Trophoblast cell (in vitro differentiated cells and primary cell): ENCODE measurements around the gene HS6ST2. TPM values are rescaled to one million over a fixed set of nuclear protein-coding genes. Genes with fewer than 3 reads are reported as not detected.

Source experiments
- DNase-seq, 2 donors: peaks; one replicate each; pipeline ENCODE4 v3.0.0-alpha.2; 2016
- H2AFZ ChIP-seq: 2 replicates; pipeline ENCODE4 v1.6.1; 2013; ENCODE audit warnings: low read length, moderate library complexity, mild to moderate bottlenecking; ENCODE audit not compliant: insufficient read depth, poor library complexity
- H2AK5ac ChIP-seq: 2 replicates; pipeline ENCODE4 v1.6.1; 2013; ENCODE audit warnings: mild to moderate bottlenecking, low read length
- H2BK120ac ChIP-seq: 2 replicates; pipeline ENCODE4 v1.6.1; 2013; ENCODE audit warnings: low read length, mild to moderate bottlenecking, moderate library complexity; ENCODE audit not compliant: insufficient read depth, poor library complexity
- H2BK12ac ChIP-seq: 2 replicates; pipeline ENCODE4 v1.6.1; 2013; ENCODE audit warnings: mild to moderate bottlenecking, low read length, moderate library complexity
- H2BK5ac ChIP-seq: 2 replicates; pipeline ENCODE4 v1.6.1; 2013; ENCODE audit warnings: low read length, low read depth, moderate library complexity, mild to moderate bottlenecking; ENCODE audit not compliant: poor library complexity
- H3K14ac ChIP-seq: 2 replicates; pipeline ENCODE4 v1.6.1; 2013; ENCODE audit warnings: mild to moderate bottlenecking, low read length
- H3K18ac ChIP-seq: 2 replicates; pipeline ENCODE4 v1.6.1; 2013; ENCODE audit warnings: mild to moderate bottlenecking, low read length
- H3K23ac ChIP-seq: 2 replicates; pipeline ENCODE4 v1.6.1; 2013; ENCODE audit warnings: low read length
- H3K27ac ChIP-seq: 2 replicates; pipeline ENCODE4 v1.5.1; 2013; ENCODE audit warnings: low read depth, mild to moderate bottlenecking, inconsistent platforms, low read length, moderate library complexity
- H3K27me3 ChIP-seq: 2 replicates; pipeline ENCODE4 v1.6.1; 2013; ENCODE audit warnings: inconsistent platforms, mild to moderate bottlenecking, low read length, moderate library complexity; ENCODE audit not compliant: insufficient read depth
- H3K36me3 ChIP-seq, 2 experiments: 1 replicate in 1 of 2; 2 replicates in 1 of 2; pipeline ENCODE4 v1.6.1; 2013; ENCODE audit warnings: low read length in 2 of 2, mild to moderate bottlenecking in 2 of 2, moderate library complexity in 1 of 2; ENCODE audit not compliant: insufficient read depth in 2 of 2, control insufficient read depth in 1 of 2
- H3K4ac ChIP-seq: 2 replicates; pipeline ENCODE4 v1.6.1; 2013; ENCODE audit warnings: low read depth, mild to moderate bottlenecking, low read length, moderate library complexity
- H3K4me1 ChIP-seq, 2 experiments: 1 replicate in 1 of 2; 2 replicates in 1 of 2; pipeline ENCODE4 v1.6.1; 2013; ENCODE audit warnings: low read length in 2 of 2, mild to moderate bottlenecking in 2 of 2, moderate library complexity in 1 of 2; ENCODE audit not compliant: insufficient read depth in 2 of 2, control insufficient read depth in 1 of 2
- H3K4me2 ChIP-seq: 2 replicates; pipeline ENCODE4 v1.6.1; 2013; ENCODE audit warnings: inconsistent platforms, mild to moderate bottlenecking, low read length, moderate library complexity
- H3K4me3 ChIP-seq: 2 replicates; pipeline ENCODE4 v1.5.1; 2013; ENCODE audit warnings: mild to moderate bottlenecking, low read depth, low read length, inconsistent platforms
- H3K79me1 ChIP-seq: one replicate; pipeline ENCODE4 v1.6.1; 2013; ENCODE audit warnings: low read length
- H3K79me2 ChIP-seq: 2 replicates; pipeline ENCODE4 v1.6.1; 2013; ENCODE audit warnings: low read length, mild to moderate bottlenecking; ENCODE audit not compliant: control insufficient read depth, insufficient read depth, poor library complexity
- H3K9ac ChIP-seq: 2 replicates; pipeline ENCODE4 v1.6.1; 2013; ENCODE audit warnings: mild to moderate bottlenecking, low read length
- H3K9me3 ChIP-seq: 2 replicates; pipeline ENCODE4 v1.6.1; 2013; ENCODE audit warnings: low read depth, mild to moderate bottlenecking, control low read depth, inconsistent platforms, low read length; ENCODE audit not compliant: insufficient read depth
- H4K12ac ChIP-seq: 2 replicates; pipeline ENCODE4 v1.6.1; 2013; ENCODE audit warnings: low read depth, mild to moderate bottlenecking, low read length, moderate library complexity
- H4K8ac ChIP-seq: 2 replicates; pipeline ENCODE4 v1.6.1; 2013; ENCODE audit warnings: low read depth, mild to moderate bottlenecking, low read length, moderate library complexity
- H4K91ac ChIP-seq: one replicate; pipeline ENCODE4 v1.6.1; 2013; ENCODE audit warnings: low read depth, mild to moderate bottlenecking, low read length, moderate library complexity
- WGBS: extraction: QIAGEN DNeasy Blood & Tissue Kit; methylation state at CpG from one replicate; pipeline ENCODE4 v1.1.7; 2013; ENCODE audit warnings: missing lambda C conversion rate; ENCODE audit not compliant: insufficient read length, insufficient coverage; ENCODE audit errors: extremely low coverage; 5-methylcytosine and 5-hydroxymethylcytosine counted together
- polyA plus RNA-seq: library from polyadenylated mRNA; stranded (reverse); fragments of 200-250 nt; gene quantifications from 2 replicates; pipeline ENCODE4 v1.2.3, GENCODE V29; 2013

The HS6ST2 gene
- 1.1 TPM in 2 replicates for polyA plus RNA-seq

GRCh38 chrX:132958091-132958703 is at the start of gene HS6ST2:
Gene HS6ST2, minus strand, starts transcription at chrX:132958629.
- peak within 1 kb of the TSS; percentile 89 for H3K4me2 ChIP-seq
- peak in 1 of 2 donors; percentile 19 for DNase-seq
- H3K9ac ChIP-seq: no peak within 1 kb of the TSS
- H4K8ac ChIP-seq: no peak within 1 kb of the TSS
- H4K91ac ChIP-seq: no peak within 1 kb of the TSS
- H3K4me3 ChIP-seq: peak within 1 kb of the TSS; percentile 49
- no peak within 1 kb of the TSS for H4K12ac ChIP-seq
- no peaks in the 10 kb centered on the region for H3K79me2 ChIP-seq
- no peak within 1 kb of the TSS for H2BK120ac ChIP-seq
- H3K9me3 ChIP-seq: no peaks in the 10 kb centered on the region
- H2AFZ ChIP-seq: peak within 1 kb of the TSS; percentile 14
- no peak within 1 kb of the TSS for H3K14ac ChIP-seq
- H3K27ac ChIP-seq: no peak within 1 kb of the TSS
- no peaks in the 10 kb centered on the region for H3K79me1 ChIP-seq
- H3K4ac ChIP-seq: no peak within 1 kb of the TSS
- H3K4me1 ChIP-seq: peaks cover 10 to 35% of the 10 kb centered on the region in 2 experiments
- H3K36me3 ChIP-seq: no peaks in the 10 kb centered on the region
- no peak within 1 kb of the TSS for H2BK5ac ChIP-seq
- H3K23ac ChIP-seq: no peak within 1 kb of the TSS
- H3K18ac ChIP-seq: no peak within 1 kb of the TSS
- WGBS: no CpG with 5 or more reads among the region's 63 CpGs
- H2BK12ac ChIP-seq: no peak within 1 kb of the TSS
- H2AK5ac ChIP-seq: no peak within 1 kb of the TSS
- H3K27me3 ChIP-seq: peaks cover 27% of the 10 kb centered on the region

- no peak overlapping the region for H3K9ac ChIP-seq
- H3K36me3 ChIP-seq: no peaks in the 10 kb centered on the region
- H2AK5ac ChIP-seq: no peak overlapping the region
- H3K18ac ChIP-seq: no peak overlapping the region
- no peak overlapping the region for H3K4ac ChIP-seq
- no peak for DNase-seq
- H3K23ac ChIP-seq: no peak overlapping the region
- H3K79me1 ChIP-seq: no peaks in the 10 kb centered on the region
- no peak overlapping the region for H3K4me2 ChIP-seq
- H3K9me3 ChIP-seq: no peaks in the 10 kb centered on the region
- no peak overlapping the region for H2BK5ac ChIP-seq
- H4K91ac ChIP-seq: no peak overlapping the region
- no peak overlapping the region for H2BK120ac ChIP-seq
- no peaks in the 10 kb centered on the region for H3K79me2 ChIP-seq
- H2AFZ ChIP-seq: no peak overlapping the region
- no peak overlapping the region for H3K14ac ChIP-seq
- no peaks in the 10 kb centered on the region for H3K27me3 ChIP-seq
- no peak overlapping the region for H3K27ac ChIP-seq
- H2BK12ac ChIP-seq: no peak overlapping the region
- no CpG with 5 or more reads among the region's 3 CpGs for WGBS
- H3K4me3 ChIP-seq: no peak overlapping the region
- no peaks in the 10 kb centered on the region for H3K4me1 ChIP-seq
- no peak overlapping the region for H4K8ac ChIP-seq
- H4K12ac ChIP-seq: no peak overlapping the region
These were observed 49.0 kb upstream of the HS6ST2 start for GRCh38 chrX:133007458-133007857.

- no peak overlapping the region for H3K9ac ChIP-seq
- no peaks in the 10 kb centered on the region for H3K4me1 ChIP-seq
- no peaks in the 10 kb centered on the region for H3K27me3 ChIP-seq
- WGBS: no CpG with 5 or more reads among the region's 1 CpG
- no peak overlapping the region for H3K14ac ChIP-seq
- H3K4ac ChIP-seq: no peak overlapping the region
- H3K4me3 ChIP-seq: no peak overlapping the region
- H2AFZ ChIP-seq: no peak overlapping the region
- no peak overlapping the region for H4K8ac ChIP-seq
- no peak overlapping the region for H2BK120ac ChIP-seq
- H2BK5ac ChIP-seq: no peak overlapping the region
- H3K4me2 ChIP-seq: no peak overlapping the region
- no peak overlapping the region for H3K23ac ChIP-seq
- no peak overlapping the region for H3K27ac ChIP-seq
- H3K18ac ChIP-seq: no peak overlapping the region
- H2AK5ac ChIP-seq: no peak overlapping the region
- no peaks in the 10 kb centered on the region for H3K79me2 ChIP-seq
- no peak overlapping the region for H2BK12ac ChIP-seq
- DNase-seq: peak; percentile 57 to 82
- H3K36me3 ChIP-seq: no peaks in the 10 kb centered on the region
- no peaks in the 10 kb centered on the region for H3K9me3 ChIP-seq
- no peaks in the 10 kb centered on the region for H3K79me1 ChIP-seq
- no peak overlapping the region for H4K91ac ChIP-seq
- H4K12ac ChIP-seq: no peak overlapping the region
These were observed 47.2 kb upstream of the HS6ST2 start for GRCh38 chrX:133005616-133006015.

- DNase-seq: peak; percentile 37 to 71
- no peak overlapping the region for H3K27ac ChIP-seq
- H3K36me3 ChIP-seq: no peaks in the 10 kb centered on the region
- no peak overlapping the region for H2AK5ac ChIP-seq
- no peak overlapping the region for H3K4me2 ChIP-seq
- H3K79me2 ChIP-seq: no peaks in the 10 kb centered on the region
- H3K14ac ChIP-seq: no peak overlapping the region
- no peaks in the 10 kb centered on the region for H3K27me3 ChIP-seq
- H3K4me3 ChIP-seq: no peak overlapping the region
- H4K91ac ChIP-seq: no peak overlapping the region
- H2AFZ ChIP-seq: no peak overlapping the region
- H3K23ac ChIP-seq: no peak overlapping the region
- no peak overlapping the region for H3K4ac ChIP-seq
- no peaks in the 10 kb centered on the region for H3K4me1 ChIP-seq
- no peak overlapping the region for H3K18ac ChIP-seq
- no peak overlapping the region for H4K8ac ChIP-seq
- no peak overlapping the region for H2BK120ac ChIP-seq
- H3K9ac ChIP-seq: no peak overlapping the region
- no peak overlapping the region for H4K12ac ChIP-seq
- H2BK12ac ChIP-seq: no peak overlapping the region
- H3K9me3 ChIP-seq: no peaks in the 10 kb centered on the region
- H2BK5ac ChIP-seq: no peak overlapping the region
- no peaks in the 10 kb centered on the region for H3K79me1 ChIP-seq
- no CpG with 5 or more reads among the region's 2 CpGs for WGBS
These were observed 46.6 kb upstream of the HS6ST2 start for GRCh38 chrX:133005042-133005441.
